ENCODE results near the gene MAP7.
"Not testable (repeated sequence)": the region's sequence is repeated elsewhere in the genome, so short reads cannot be mapped to it uniquely, and the experiment has no call there.

MAP7 gene

DNA sequence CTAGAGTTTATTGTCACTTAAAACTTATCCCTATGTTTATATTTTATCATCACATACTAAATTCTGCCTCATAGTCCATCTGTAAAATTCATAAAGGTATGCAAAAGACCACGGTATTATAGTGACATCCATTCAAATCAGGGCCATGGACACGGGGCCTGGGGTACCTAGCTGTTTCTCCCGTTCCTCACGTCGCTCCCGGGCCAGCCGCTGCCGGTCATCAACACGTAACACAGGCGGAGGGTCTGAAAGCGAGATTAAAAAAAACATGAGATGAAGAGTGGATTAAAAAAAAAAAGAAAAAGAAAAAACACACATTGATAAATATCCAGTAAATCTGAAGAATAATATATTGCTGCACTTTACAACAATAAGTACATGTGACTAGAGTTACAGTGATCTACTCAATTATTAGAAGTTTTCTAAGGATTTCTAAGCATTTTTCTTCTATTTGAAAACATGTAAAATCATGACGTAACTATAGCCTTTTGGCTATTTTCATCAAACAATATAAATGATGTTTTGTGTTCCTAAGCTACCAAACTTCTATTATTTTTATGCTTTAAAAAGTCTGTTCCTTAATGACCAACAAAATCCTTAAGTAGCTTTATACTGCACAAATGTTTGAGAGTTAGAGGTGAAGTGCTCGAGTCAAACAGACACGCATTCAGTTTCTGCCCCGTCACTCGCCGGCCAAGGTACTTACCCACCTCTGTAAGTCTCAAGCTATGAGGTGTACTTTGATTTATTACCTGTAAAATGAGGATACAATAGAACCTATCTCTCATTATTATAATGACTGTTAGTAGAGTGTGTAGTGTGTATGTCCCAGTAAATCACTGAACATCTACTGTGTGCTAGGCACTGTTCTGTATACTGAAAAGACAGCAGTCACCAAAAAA lies 138.5 kb downstream of the MAP7 start:
- DNase-seq = no peak

DNA sequence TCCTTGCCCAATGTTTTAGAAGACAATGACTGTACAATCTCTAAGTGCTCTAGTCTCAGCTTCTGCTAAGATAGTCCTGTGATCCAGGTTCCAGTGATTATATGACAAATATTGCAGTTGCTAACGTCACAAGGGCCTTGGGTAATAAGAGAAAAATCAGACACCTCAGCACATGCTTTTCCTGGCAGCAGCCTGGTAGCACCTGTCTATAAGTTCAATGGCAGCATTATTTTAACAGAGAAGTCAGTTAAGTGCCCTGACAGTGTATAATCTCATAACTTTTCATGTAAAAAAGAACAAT lies 139.2 kb downstream of the MAP7 start:
- DNase-seq = no peak

DNA sequence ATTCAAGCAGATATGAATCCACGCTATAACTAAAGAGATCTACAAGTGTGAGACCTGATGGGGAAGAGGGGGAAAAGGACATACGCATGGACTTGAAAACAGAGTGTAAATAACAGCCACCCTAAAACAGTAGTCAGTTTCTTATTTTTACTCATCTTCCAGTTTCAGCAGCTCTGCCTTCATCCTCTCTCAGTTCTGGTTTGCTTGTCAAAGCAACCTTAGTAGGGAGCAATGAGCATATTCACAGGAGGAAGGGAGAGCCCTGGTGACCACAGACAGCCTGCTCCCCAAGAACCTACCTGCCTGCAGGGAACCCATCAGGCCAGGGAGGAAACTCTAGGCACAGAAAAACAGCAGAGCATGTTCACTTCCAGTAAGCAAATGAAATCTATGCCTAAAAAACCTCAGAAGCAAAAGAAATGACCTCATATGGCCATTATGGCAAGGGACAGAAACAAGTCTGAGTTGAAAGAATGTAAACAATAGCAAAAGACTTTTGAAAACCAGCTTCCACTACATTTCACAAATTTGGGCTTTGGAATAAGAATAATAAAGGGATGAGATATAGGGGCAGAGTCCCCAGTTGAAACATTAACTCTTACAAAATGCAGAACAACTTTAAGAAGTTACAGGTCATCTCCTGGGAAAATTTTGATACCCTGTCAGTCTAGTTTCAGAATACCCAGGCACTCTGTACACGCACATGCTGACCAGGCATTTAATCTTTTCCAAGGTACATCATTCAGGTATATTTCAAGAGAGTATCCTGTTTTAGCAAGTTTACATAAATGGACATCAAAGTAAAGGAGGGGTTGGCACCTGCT lies 139.8 kb downstream of the MAP7 start:
- DNase-seq = no peak

DNA sequence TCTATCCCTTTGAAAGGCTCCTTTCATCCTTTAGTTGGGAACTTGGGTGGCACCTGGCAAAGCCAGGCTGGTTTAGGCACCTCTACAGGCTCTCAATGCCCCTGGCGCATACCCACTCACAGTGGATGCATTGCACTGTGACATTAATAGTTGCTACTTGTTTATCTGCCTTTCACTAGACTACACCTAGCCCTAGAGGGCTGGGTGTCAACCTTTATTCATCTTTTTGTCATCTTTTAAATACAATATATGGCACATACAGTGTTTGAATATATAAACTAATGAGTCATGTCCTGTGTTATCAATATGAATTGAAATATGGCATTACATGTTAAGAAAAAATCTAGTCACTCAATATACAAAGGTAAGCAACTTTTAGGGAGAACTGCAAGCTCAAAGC lies 140.6 kb downstream of the MAP7 start:
- no peak for DNase-seq

DNA sequence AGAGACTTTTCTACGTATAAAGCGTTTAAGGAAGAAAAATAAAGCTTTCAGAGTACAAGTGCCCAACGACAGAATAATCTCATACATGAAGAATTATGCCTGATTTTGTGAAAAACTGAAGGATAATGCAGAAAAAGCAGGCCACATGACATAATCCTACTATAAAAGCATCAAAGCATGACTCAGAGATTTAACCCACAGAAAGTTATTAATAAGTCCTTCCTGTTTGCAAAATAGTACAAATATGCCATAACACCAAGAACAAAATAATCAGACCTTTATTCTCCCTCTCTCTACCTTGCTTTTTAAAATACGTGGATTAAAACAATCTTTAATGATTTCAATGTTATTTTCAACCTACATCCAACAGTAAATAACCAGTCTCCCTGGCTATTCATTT lies 142.0 kb downstream of the MAP7 start:
- DNase-seq = no peak

DNA sequence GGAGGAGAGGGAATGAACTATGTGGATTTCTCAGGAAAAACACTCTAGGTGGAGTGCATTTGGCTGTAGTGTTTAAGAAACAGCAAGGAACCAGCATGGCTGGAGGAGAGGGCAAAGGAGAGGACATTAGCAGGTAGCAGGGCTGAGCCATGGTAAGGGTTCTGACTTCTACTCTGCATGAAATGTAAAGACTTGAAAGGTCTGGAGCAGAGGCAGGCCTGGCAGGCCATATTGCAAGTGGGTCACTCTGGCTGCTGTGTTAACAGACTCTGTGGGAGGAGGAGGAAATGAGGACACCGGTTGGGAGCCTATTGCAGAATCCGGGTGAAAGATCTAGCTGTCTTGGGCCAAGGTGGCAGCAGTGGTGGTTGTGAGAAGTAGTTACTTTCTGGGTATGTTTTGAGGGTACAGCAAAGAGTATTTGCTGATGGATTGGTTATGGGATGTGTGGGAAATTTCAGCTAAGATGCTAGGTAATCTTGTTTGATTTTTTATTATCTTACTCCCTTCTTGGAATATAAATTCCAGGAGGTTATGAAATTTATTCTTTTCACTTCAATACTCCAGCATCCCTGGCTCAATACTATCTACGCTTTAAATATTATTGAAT lies 144.7 kb downstream of the MAP7 start:
- no peak for DNase-seq

DNA sequence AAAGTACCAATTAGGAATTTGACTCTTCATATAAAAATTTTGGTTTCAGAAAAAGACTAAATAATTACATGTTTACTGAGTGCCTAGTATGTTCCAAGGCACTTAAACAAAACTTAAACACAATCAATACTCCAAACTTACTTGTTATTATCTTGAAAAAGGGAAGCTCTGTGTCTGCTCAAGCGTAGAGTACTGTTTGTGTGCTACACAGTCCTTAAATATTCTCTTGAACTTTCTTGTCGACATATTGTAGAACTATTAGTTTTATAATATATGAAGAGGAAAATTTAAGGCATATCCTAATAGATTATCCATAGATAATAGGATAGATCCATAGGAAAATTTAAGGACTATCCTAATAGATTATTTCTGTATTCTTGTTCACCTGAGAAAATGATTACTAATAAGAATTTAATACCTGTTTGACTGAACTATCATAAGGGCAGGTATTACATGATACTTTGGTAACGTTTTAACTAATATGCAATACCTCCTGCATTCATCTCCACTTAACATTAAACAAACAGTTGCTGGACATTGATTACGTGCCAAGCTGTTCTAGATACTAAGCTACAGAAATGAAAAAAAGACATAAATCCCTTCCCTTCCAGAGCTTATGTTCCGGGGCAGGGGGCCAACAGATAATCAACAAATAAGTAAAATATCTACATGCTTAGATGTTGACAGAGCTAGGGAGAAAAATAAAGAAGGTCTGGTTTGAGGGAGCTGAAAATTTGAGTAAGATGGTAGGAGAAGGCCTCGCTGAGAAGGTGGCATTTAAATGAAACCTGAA lies 145.4 kb downstream of the MAP7 start:
- no peak for DNase-seq

DNA sequence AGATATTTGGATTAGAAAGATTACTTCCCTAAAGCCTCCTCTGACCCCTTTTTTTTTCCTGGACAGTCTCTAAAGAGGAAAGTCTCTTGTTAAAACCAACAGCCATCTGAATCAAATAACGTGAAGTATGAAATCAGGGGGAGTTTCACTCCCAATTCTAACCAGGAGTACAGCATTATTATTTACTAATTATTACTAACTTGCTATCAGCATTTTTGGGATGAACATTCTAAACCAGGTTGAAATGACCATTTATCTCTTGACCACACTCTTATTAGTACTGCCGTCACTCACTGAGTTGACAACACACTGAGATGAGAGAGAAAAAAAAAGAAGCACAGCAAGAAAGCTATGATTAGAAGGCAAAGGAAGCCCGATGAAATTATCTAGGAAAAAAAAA lies 146.2 kb downstream of the MAP7 start:
- DNase-seq = no peak

DNA sequence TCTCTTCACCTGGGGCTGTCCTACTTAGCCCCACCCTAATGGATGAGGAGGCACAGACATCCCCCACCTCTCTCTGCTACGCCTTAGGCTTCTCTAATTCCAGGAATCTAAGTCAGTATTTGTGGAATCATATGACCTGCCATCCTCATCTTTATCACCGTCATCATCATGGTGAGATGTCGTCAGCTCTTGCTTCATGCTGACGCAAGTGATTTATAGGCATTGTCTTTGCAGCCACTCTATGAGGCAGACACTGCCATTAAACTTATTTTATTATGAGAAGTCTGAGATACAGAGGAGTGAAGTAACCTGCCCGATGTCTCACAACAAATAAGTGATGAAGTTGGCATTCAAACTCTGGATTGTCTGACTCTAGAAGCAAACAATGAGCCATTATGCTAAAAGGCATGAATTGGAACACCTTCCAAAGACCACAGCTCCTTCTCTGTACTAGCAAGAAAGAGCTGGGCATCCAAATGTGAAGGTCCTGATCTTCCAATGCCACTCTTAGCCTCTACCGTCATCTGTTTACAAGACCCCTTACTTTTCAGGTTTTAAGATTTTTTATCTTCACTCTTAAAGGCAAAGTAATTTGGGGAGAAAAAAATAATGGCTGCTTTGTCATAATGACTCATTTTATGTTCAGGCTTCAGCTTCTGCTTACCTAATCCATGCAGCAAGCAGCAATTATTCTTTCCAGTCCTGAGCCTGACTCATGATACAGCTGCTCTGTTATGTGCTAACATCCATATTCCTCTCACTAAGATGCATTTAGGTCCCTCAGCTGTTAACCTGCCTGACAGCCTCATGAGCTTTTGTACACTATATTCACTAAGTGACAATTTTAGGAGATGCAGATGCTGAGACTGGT lies 146.9 kb downstream of the MAP7 start:
- no peak for DNase-seq

DNA sequence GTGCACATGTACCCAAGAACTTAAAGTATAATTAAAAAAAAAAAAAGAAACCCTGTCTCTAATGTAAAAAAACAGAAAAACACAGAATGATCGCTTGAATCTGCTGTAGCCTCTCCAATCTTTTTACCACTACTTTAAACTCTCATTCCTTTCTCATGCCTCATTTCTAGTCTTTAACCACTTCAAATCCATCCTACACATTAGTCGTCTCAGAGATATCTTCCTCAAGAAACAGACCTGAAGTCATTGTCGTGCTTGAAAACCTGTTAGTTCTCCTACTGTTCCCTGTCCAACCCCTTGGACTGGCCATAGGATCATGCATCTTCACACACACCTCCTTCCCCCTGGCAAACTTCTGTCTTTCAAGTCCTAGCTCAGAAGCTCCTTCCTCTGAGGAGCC lies 148.5 kb downstream of the MAP7 start:
- DNase-seq = no peak

DNA sequence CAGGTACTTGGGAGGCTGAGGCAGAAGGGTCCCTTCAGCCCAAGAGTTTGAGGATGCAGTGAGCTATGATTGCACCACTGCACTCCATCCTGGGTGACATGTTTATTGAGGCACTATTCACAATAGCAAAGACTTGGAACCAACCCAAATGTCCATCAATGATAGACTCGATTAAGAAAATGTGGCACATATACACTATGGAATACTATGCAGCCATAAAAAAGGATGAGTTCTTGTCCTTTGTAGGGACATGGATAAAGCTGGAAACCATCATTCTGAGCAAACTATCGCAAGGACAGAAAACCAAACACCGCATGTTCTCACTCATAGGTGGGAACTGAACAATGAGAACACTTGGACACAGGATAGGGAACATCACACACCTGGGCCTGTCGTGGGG lies 149.0 kb downstream of the MAP7 start:
- DNase-seq = not testable (repeated sequence)

DNA sequence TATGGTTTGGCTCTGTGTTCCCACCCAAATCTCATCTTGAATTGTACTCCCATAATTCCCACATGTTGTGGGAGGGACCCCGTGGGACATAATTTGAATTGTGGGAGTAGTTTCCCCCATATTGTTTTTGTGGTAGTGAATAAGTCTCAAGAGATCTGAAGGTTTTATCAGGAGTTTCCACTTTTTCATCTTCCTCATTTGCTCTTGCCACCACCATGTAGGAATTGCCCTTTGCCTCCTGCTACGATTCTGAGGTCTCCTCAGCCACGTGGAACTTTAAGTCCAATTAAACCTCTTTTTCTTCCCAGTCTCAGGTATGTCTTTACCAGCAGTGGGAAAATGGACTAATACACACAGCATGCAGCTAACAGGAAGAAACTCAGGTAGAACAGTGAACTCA lies 151.8 kb downstream of the MAP7 start:
- no peak for DNase-seq

DNA sequence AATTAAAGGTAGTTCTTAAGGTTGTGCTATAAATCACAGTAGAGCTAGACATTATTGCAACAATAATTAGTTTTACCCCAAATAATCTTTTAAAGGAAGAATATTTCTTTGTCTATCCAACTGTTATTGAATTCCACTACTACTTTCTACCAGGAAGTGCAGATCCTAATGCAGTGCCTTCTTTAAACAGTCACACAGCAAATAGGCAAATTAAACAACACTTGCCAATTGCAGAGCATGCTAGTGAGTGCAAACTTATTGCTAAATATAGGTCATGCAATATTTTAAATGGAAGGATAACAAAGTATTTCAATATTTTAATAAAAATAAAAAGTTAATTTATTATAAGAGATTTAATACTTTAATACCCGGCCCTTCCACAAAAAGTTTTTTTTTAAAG lies 153.3 kb downstream of the MAP7 start:
- no peak for DNase-seq

DNA sequence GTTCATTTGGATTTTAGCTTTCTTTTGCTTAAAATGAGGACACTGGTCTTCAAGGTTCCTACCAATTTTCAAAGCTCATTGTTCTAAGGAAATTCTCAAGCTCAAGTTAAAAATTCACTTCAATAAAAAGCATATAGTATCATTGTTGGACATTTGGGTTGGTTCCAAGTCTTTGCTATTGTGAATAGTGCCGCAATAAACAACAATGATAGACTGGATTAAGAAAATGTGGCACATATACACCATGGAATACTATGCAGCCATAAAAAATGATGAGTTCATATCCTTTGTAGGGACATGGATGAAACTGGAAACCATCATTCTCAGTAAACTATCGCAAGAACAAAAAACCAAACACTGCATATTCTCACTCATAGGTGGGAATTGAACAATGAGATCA lies 159.3 kb downstream of the MAP7 start:
- DNase-seq = not testable (repeated sequence)

DNA sequence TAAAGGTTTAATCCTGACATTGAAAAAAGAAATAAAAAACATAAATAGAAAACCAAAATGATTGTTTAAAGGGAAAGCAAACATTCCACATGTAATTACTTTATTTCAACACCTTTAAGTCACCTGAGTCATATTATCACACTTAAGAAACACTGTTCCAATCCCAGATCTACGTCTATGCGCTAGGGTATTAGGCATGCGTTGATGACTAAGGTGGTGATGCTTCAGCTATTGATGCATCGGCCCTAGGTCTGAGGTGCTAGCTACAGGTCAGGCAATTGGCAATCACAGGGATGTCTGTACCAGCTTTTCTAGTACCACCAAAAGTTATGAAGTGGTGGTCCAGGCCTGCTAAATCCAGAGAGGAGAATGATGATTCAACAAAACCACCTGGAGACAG lies 162.9 kb downstream of the MAP7 start:
- no peak for DNase-seq

DNA sequence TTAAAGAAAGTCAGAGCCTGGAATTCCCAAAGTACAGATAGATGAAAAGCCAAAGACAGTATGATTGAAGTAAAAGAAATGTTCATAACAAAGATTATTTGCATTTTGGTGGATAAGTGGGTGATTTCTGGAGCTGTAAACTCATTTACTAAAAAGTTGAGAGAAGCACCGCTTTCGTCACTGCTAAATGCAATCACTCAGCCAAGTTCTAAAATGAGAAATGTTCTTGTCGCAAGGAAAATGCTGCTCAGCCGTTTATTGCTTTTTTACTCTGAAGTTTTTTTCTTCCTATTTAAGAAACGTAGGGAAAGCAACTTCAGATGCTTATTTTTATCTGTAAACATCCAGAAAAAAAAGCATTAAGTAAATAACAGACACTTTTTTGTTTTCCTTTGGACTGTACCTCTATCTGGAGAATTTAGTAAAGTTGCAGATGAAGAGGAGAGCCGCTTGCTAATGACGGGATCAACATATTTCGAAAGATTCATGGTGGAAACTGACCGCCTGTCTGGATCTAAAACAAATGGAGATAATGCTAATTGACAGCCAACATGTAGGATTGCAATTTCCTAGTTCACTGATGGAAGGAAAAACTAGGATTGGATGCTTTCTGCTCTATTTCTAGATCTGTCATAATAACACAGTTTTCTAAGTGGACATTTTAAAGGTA lies 166.8 kb downstream of the MAP7 start:
- no peak for DNase-seq

DNA sequence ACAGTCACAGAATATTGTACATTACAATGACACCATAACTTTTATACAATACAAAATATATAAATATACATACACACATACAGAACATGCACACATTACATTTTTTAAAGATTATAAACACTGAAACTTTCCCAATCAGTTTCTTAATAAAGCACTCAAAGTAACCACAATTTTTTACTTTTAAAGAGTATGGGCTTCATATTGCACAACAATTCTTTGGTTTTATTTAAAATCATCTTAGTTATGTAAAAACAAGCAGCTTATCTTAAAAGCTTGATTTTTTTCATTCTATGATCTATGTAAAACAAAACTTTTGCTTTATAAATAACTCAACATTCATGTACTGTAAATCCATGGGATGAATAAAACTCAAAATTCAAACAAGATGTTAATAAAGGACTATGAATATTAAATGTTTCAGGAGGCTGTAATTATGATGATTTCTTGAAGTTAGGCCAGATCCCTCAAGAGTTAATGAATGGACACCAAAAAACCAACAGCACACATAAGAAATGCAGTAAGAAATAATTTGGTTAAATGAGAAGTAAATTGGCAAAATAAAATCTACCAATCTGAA lies 167.5 kb downstream of the MAP7 start:
- no peak for DNase-seq

DNA sequence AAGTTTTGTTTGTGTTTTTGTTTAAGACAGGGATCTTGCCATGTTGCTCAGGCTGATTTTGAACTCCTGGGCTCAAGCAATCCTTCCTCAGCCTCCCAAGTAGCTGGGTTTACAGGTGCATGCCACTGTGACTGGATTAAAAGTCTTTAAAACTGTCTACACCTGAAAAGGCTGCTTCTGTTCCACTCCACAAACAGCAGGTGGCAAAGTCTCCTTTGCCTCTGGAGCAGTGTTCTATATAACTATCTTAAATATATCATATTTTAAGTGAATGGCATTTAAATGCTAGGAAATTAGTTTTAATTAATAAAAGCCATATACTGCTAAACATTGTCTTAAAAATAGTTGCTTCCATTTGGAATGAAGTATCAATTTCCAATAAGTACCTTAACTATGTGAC lies 171.3 kb downstream of the MAP7 start:
- DNase-seq = no peak

DNA sequence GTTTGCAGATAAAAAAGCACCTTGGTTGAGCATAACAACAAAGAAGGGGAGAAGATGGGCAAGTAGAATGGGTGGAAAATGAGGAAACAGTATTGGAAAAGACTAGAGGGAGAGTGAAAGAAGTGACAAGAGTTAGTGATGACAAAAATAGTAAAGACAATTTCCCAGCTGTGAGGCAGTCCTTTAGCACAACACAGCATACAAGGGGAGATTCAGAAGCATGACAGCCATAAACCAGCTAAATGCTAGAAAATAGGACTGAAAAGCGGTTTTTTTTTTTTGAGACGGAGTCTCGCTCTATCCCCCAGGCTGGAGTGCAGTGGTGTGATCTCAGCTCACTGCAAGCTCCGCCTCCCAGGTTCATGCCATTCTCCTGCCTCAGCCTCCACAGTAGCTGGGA lies 174.4 kb downstream of the MAP7 start:
- not testable (repeated sequence) for DNase-seq

DNA sequence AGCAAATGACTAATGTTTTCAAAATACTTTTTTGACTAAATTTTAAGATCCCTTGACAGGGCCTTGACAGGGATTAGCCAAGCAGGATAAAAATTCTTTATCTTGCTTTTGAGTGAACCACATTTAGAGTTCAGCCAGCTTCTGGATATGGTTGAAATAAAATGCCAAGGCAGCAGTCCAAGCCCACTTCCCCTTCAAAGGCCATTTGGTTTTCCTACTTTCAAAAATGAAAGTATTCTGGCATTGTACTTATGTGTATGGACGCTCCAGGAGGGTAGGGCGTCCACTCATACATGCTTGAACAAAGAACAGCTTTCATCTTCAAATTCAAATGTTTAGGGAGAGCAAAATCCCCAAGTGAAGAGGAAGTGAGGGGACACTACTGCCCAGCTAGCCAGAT lies 178.3 kb downstream of the MAP7 start:
- no peak for DNase-seq

All from stimulated activated CD4-positive, alpha-beta T cell treated with anti-CD3 and anti-CD28 coated beads, Interleukin-2, amount 100 ng/mL, for 48 hours (primary cell).